Natural killer cell (primary cell): ENCODE data around the gene ZFAND2A. TPM values are rescaled to one million over a fixed set of nuclear protein-coding genes. Genes with fewer than 3 reads are reported as not detected.

ENCODE experiments used
- ATAC-seq, 3 donors: fragments of 150-1000 bp in 2 of 3; fragments of 200-7000 bp in 1 of 3; cut with Tn5 transposase; 1 replicate in 1 of 3; 2 replicates in 2 of 3; pipeline ENCODE4 v1.10.0; 2021; ENCODE audit warnings: mild to moderate bottlenecking in 2 of 3, moderate library complexity in 2 of 3
- DNase-seq, 2 donors: peaks; one replicate each; pipeline versions ENCODE4 v3.0.0 to v3.0.0-alpha.2; 2013 to 2021; ENCODE audit warnings: mixed read lengths in 1 of 2
- H3K27ac ChIP-seq: one replicate; pipeline ENCODE4 v1.5.1; 2013; ENCODE audit warnings: mild to moderate bottlenecking, low read length
- H3K27me3 ChIP-seq: one replicate; pipeline ENCODE4 v1.6.1; 2013; ENCODE audit warnings: low read length; ENCODE audit not compliant: control insufficient read depth, insufficient read depth
- H3K36me3 ChIP-seq: one replicate; pipeline ENCODE4 v1.6.1; 2013; ENCODE audit warnings: low read length; ENCODE audit not compliant: control insufficient read depth, insufficient read depth
- H3K4me1 ChIP-seq: one replicate; pipeline ENCODE4 v1.6.1; 2013; ENCODE audit warnings: low read length; ENCODE audit not compliant: control insufficient read depth, insufficient read depth
- H3K4me3 ChIP-seq: one replicate; pipeline ENCODE4 v1.5.1; 2013; ENCODE audit warnings: low read length
- H3K9me3 ChIP-seq: one replicate; pipeline ENCODE4 v1.6.1; 2013; ENCODE audit warnings: low read length; ENCODE audit not compliant: control insufficient read depth, insufficient read depth
- H3K27ac Mint-ChIP-seq, 2 donors: one replicate each; pipeline ENCODE4 v1.8.0; 2022; ENCODE audit warnings: mild to moderate bottlenecking in 2 of 2, mixed read lengths in 2 of 2, moderate library complexity in 1 of 2
- H3K27me3 Mint-ChIP-seq, 2 donors: one replicate each; pipeline ENCODE4 v1.8.0; 2022; ENCODE audit warnings: low read depth in 2 of 2, mixed read lengths in 2 of 2
- H3K36me3 Mint-ChIP-seq: one replicate; pipeline ENCODE4 v1.8.0; 2022; ENCODE audit warnings: mixed read lengths
- H3K4me1 Mint-ChIP-seq, 2 donors: one replicate each; pipeline ENCODE4 v1.8.0; 2022; ENCODE audit warnings: mixed read lengths in 2 of 2
- H3K4me3 Mint-ChIP-seq: one replicate; pipeline ENCODE4 v1.8.0; 2022; ENCODE audit warnings: mild to moderate bottlenecking, moderate library complexity, mixed read lengths
- H3K9me3 Mint-ChIP-seq, 2 donors: one replicate each; pipeline ENCODE4 v1.8.0; 2022; ENCODE audit warnings: mixed read lengths in 2 of 2
- CTCF ChIP-seq: fragments of 200-600 bp; IDR thresholded peaks from one replicate; pipeline ENCODE4 v1.8.0; 2022; ENCODE audit warnings: antibody characterized with exemption
- WGBS: methylation state at CpG from one replicate; pipeline ENCODE4 v1.1.7; 2013; ENCODE audit warnings: missing lambda C conversion rate; ENCODE audit not compliant: insufficient coverage; 5-methylcytosine and 5-hydroxymethylcytosine counted together
- intact Hi-C: fragments of 100-400 bp; cut with micrococcal nuclease; formaldehyde crosslinking; loops from one replicate; pipeline ENCODE4 v1.14.2; 2022
- total RNA-seq, 4 donors: library from RNA; stranded (reverse); fragments of 120-200 nt in 1 of 4; gene quantifications; one replicate each; pipeline versions ENCODE4 v1.2.3 to v1.2.4, GENCODE V29; 2013 to 2022

Gene ZFAND2A
- total RNA-seq, 3 donors from 2014 or later (not counting 1 experiment from before 2014, with no cell fraction given) = 99.1 to 122 (median 106) TPM

- H3K9me3 Mint-ChIP-seq = no peaks in the 10 kb centered on the region
- H3K36me3 ChIP-seq = no peaks in the 10 kb centered on the region
- H3K4me1 Mint-ChIP-seq = no peaks in the 10 kb centered on the region
- WGBS = 86% methylated on average over 11 of the region's 13 CpGs
- DNase-seq (no peak), ATAC-seq (no peak)
- no peaks in the 10 kb centered on the region for H3K27me3 ChIP-seq
- H3K4me3 ChIP-seq = no peak overlapping the region
- H3K27ac Mint-ChIP-seq = no peak overlapping the region
- no peaks in the 10 kb centered on the region for H3K27me3 Mint-ChIP-seq
- intact Hi-C loops = no loop called here
- no peak for TF ChIP-seq CTCF
- no peak overlapping the region for H3K27ac ChIP-seq
- no peak overlapping the region for H3K4me3 Mint-ChIP-seq
- H3K36me3 Mint-ChIP-seq = no peaks in the 10 kb centered on the region
- H3K4me1 ChIP-seq = peaks cover 12% of the 10 kb centered on the region
- H3K9me3 ChIP-seq = no peaks in the 10 kb centered on the region
These were observed 55.3 kb downstream of the ZFAND2A start for GRCh38 chr7:1104516-1105179.

DNA sequence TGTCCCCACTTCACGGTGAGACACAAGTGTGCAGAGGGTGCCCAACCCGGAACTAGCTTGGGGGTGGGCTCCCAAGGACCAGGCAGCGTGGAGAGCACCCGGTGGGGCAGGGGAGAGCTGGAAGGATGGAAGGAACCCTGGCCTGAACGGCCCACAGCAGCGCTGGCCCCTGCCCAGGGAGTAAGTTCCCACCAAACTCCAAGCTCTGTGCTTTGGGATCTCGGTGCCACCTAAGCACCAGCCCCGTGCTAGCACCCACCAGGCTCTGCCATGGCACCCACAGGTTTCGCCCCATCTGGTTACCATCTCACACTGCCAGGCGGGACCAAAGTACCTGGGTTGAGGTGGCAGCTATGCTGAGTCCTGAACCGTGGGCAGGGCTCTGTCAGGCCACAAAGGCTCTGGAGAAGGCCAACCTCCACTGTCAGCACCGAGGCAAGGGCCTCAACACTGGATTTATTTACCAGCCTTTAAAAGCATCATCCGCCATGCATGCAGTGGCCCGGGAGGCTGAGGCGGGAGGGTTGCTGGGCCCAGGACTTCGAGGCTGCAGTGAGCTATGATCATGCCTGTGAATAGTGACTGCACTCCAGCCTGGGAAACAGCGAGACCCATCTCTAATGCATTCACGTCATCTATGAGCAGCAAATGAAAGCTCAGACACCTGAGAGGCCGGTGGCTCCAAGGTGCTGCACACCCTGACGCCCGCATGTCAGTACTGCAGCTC, 56.0 kb downstream of the ZFAND2A start:
- no peak for ATAC-seq
- Histone ChIP-seq H3K9me3 (no peaks in the 10 kb centered on the region), H3K27ac (no peak overlapping the region), H3K27me3 (no peaks in the 10 kb centered on the region), H3K4me1 (peaks cover 12% of the 10 kb centered on the region), H3K4me3 (no peak overlapping the region), H3K36me3 (no peaks in the 10 kb centered on the region)
- Mint-ChIP-seq H3K4me1 (no peaks in the 10 kb centered on the region), H3K9me3 (no peaks in the 10 kb centered on the region), H3K36me3 (no peaks in the 10 kb centered on the region), H3K4me3 (no peak overlapping the region), H3K27ac (no peak overlapping the region), H3K27me3 (no peaks in the 10 kb centered on the region)
- TF ChIP-seq CTCF = no peak
- 90% methylated on average over 21 of the region's 21 CpGs for WGBS
- DNase-seq = no peak
- intact Hi-C loops = no loop called here

- H3K36me3 Mint-ChIP-seq = no peaks in the 10 kb centered on the region
- ATAC-seq = no peak
- H3K4me3 Mint-ChIP-seq = no peak overlapping the region
- H3K27me3 ChIP-seq = no peaks in the 10 kb centered on the region
- H3K27me3 Mint-ChIP-seq = no peaks in the 10 kb centered on the region
- H3K36me3 ChIP-seq = no peaks in the 10 kb centered on the region
- WGBS = 69% methylated on average over 34 of the region's 34 CpGs
- intact Hi-C loops = no loop called here
- no peak overlapping the region for H3K27ac Mint-ChIP-seq
- H3K9me3 Mint-ChIP-seq = peaks cover 0 to 1% of the 10 kb centered on the region in 2 donors
- no peak overlapping the region for H3K27ac ChIP-seq
- no peak for TF ChIP-seq CTCF
- H3K4me1 Mint-ChIP-seq = no peaks in the 10 kb centered on the region
- H3K4me1 ChIP-seq = peaks cover 12% of the 10 kb centered on the region
- DNase-seq = no peak
- no peak overlapping the region for H3K4me3 ChIP-seq
- H3K9me3 ChIP-seq = peaks cover 3% of the 10 kb centered on the region
These were observed 56.8 kb downstream of the ZFAND2A start for GRCh38 chr7:1103009-1103788.

Other genes starting within 250 kb of the ZFAND2A start
- gene ADAP1, start 205.5 kb downstream of the ZFAND2A start, total RNA-seq = 100 to 1,000 TPM in 1 of 3 donors, 10 to 100 TPM in 2; 87.2 to 117 (median 89.2) TPM
- 10 to 100 TPM; 33.6 to 38.3 (median 33.6) TPM for gene COX19, start 184.6 kb downstream of the ZFAND2A start, total RNA-seq
- gene CYP2W1, start 177.0 kb downstream of the ZFAND2A start, total RNA-seq = not detected
- 1 to 10 TPM; 2.3 to 4.5 (median 2.5) TPM for gene GPR146, start 115.7 kb downstream of the ZFAND2A start, total RNA-seq
- under 1 TPM in 2 of 3 donors, not detected in 1; 0.25 to 0.26 TPM for gene GPER1, start 72.1 kb downstream of the ZFAND2A start, total RNA-seq
- gene UNCX, start 72.7 kb upstream of the ZFAND2A start, total RNA-seq = not detected